HG03060 (cell line): ENCODE measurements around the gene KRT82.
"Not testable (repeated sequence)": the region's sequence is repeated elsewhere in the genome, so short reads cannot be mapped to it uniquely, and the experiment has no call there.

Experiments used
- ATAC-seq: cut with Tn5 transposase; IDR thresholded peaks from one replicate; pipeline ENCODE4 v1.9.1; 2021; ENCODE audit warnings: low read depth, moderate number of reproducible peaks; ENCODE audit not compliant: unreplicated experiment

Gene KRT82

DNA sequence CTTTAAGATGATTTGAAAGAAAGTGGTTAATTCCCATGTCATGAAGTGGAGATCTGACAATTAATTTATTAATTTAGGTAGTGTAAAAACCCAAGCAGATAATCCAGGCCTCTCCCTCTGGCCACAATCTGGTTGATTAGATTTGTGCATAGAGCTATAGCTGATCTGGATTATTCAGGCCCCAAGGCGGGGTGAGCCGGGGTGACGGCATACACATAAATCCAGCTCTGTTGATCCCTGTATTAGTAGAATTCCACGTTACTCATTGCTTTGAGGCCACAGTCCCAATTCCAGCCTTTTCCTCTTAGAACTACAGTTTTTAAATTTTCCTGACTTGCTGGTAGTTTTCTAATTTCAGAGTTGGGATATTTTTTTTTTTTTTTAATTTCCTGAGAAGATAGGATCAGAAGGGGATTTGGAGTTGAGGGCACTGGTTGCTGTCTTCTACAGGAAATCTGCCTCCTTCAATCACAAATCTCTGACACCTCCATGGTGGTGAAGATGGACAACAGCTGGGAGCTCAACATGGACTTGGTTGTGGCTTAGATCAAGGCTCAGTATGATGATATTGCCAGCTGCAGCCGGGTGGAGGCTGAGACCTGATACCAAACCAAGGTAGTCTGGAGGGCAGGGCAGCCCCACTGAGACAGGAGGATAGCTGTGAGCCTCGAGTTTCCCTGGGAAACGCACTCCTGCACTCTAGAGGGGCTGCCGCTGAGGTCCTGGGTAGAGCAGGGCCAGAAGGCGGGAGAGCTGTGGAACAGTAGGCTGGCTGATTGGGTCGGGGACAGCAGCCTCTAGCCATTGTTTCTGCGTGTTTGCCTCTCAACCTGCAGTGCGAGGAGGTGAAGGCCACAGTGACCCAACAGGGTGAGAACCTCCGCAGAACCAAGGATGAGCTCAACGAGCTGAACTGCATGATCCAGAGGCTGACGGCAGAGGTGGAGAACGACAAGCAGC lies 58.3 kb downstream of the KRT82 start:
- ATAC-seq, result no peak

- ATAC-seq, result no peak
These were observed 59.1 kb downstream of the KRT82 start for GRCh38 chr12:52347016-52347415.

- ATAC-seq, result no peak
These were observed 59.5 kb downstream of the KRT82 start for GRCh38 chr12:52346593-52346992.

GRCh38 chr12:52345041-52345440 lies 61.1 kb downstream of the KRT82 start:
- not testable (repeated sequence) for ATAC-seq

DNA sequence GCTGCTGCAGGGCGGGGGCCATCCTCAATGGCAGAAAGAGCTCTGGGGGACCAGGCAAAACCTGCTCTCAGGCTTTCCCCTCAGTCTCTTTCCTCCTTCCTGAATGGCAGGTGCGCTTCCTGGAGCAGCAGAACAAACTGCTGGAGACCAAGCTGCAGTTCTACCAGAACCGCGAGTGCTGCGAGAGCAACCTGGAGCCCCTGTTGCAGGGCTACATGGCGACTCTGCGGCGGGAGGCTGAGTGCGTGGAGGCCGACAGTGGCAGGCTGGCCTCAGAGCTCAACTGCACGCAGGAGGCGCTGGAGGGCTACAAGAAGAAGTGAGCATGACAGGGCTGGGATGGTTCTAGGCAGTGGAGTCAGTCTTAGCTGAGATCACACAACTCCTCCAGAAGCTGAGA lies 62.0 kb downstream of the KRT82 start:
- no peak for ATAC-seq
